Aorta (tissue), 5 donors: ENCODE measurements around the gene SARS1. TPM values are rescaled to one million over a fixed set of nuclear protein-coding genes. Genes with fewer than 3 reads are reported as not detected.

Experiments
- ATAC-seq: fragments of 200-7000 bp; cut with Tn5 transposase; one replicate; pipeline ENCODE4 v1.9.1; 2022; ENCODE audit warnings: moderate library complexity; ENCODE audit not compliant: low FRiP score
- DNase-seq, 2 donors: peaks; one replicate each; pipeline ENCODE4 v3.0.0-alpha.2; 2020
- H3K27ac ChIP-seq, 2 donors: one replicate each; pipeline ENCODE4 v1.5.1; 2013; ENCODE audit warnings: low read length in 2 of 2, mild to moderate bottlenecking in 2 of 2, moderate library complexity in 2 of 2, control low read depth in 1 of 2, inconsistent platforms in 1 of 2, low read depth in 1 of 2
- H3K27me3 ChIP-seq, 2 donors: one replicate each; pipeline ENCODE4 v1.6.1; 2013; ENCODE audit warnings: control low read depth in 1 of 2, low read length in 1 of 2, mild to moderate bottlenecking in 1 of 2, moderate library complexity in 1 of 2; ENCODE audit not compliant: insufficient read depth in 2 of 2, control insufficient read depth in 1 of 2
- H3K36me3 ChIP-seq, 2 donors: one replicate each; pipeline ENCODE4 v1.6.1; 2013; ENCODE audit warnings: control low read depth in 1 of 2, low read length in 1 of 2, mild to moderate bottlenecking in 1 of 2; ENCODE audit not compliant: insufficient read depth in 2 of 2, control insufficient read depth in 1 of 2
- H3K4me1 ChIP-seq, 2 donors: one replicate each; pipeline ENCODE4 v1.6.1; 2013; ENCODE audit warnings: low read length in 2 of 2, control low read depth in 1 of 2, mild to moderate bottlenecking in 1 of 2, moderate library complexity in 1 of 2; ENCODE audit not compliant: insufficient read depth in 2 of 2, control insufficient read depth in 1 of 2
- H3K4me3 ChIP-seq, 2 donors: one replicate each; pipeline ENCODE4 v1.5.1; 2013; ENCODE audit warnings: low read length in 2 of 2, control low read depth in 1 of 2, mild to moderate bottlenecking in 1 of 2
- H3K9me3 ChIP-seq: one replicate; pipeline ENCODE4 v1.6.1; 2013; ENCODE audit warnings: mild to moderate bottlenecking, low read length; ENCODE audit not compliant: control insufficient read depth
- WGBS, 2 donors: extraction: QIAGEN DNeasy Blood & Tissue Kit; methylation state at CpG; one replicate each; pipeline ENCODE4 v1.1.7; 2013; 5-methylcytosine and 5-hydroxymethylcytosine counted together
- intact Hi-C, 2 donors: fragments of 100-400 bp; cut with DNase I; formaldehyde crosslinking; loops; one replicate each; pipeline versions ENCODE4 v1.14.2 to v1.15.0; 2022
- polyA plus RNA-seq, 2 donors: library from polyadenylated mRNA; stranded (reverse); fragments of 200-250 nt; gene quantifications; one replicate each; pipeline ENCODE4 v1.2.3, GENCODE V29; 2013
- total RNA-seq, 2 donors: library from RNA; stranded (reverse); fragmentation: NEBNext Ultra II Directional; extraction: Animal tissue kit (Norgen Biotek cat#: 25700); gene quantifications; one replicate each; pipeline ENCODE4 v1.2.1, GENCODE V29; 2021
- donor health status: healthy with polysubstance abuse.
- donor health status: Bipolar disorder and iron deficiency.
- donor health status: DM: no; HTN: no; CAD: no.
- donor health status: DM: no; HTN: no; CAD: no.
- donor health status: DM: yes; HTN: yes; CAD: no.

The SARS1 gene
- total and polyA plus RNA-seq, 4 donors = 109 to 159 (median 117) TPM

DNA sequence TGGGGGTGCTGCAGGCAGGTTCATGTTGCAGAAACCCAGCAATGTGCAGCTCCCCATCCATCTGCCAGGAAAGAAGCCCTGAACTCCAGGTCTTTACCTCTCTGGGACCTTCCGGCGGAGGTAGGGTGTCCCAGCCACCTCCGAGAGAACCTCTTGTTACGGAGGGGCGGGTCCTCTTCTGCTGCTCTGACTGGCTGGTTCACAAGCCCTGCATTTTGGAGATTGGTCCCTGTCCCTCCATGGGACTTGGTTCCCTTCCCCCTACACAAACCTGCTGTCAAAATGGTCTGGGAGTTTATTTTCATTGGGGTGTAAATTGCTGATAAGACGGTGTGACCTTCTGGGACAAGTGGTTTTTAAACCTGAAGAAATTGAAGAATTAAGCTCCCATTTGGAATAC is 27.6 kb downstream of the SARS1 start:
- H3K27ac ChIP-seq = no peak overlapping the region
- H3K4me3 ChIP-seq = no peak overlapping the region
- 20 to 29% methylated on average over 6 of the region's 6 CpGs for WGBS, 2 donors
- intact Hi-C loops = no loop called here
- no peaks in the 10 kb centered on the region for H3K27me3 ChIP-seq
- no peaks in the 10 kb centered on the region for H3K9me3 ChIP-seq
- DNase-seq = no peak
- peaks cover 0 to 2% of the 10 kb centered on the region in 2 donors for H3K36me3 ChIP-seq
- no peaks in the 10 kb centered on the region for H3K4me1 ChIP-seq
- no peak for ATAC-seq

DNA sequence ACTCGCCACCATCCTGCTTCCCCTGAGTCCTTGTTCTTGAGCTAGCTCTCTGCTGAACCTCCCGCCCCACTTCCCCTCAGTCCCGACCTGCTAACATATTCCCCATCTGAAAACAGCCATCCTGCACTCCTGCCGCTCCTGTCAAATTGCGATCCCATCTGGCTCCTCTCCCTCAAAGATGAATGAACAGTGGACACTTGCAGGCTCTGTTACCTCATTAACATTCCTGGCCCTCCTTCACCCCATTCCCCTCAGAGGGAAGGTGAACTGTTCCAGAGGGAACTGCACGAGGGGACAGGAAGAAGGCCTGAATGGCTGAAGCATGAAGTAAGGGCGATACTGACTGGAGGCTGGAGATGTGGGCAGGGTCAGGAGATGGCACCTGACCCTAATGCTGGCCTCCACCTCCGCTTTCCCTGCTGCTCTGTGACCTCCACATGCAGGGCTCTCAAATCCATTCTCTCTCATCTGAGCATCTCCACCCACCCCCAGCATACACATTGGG is 28.2 kb downstream of the SARS1 start:
- H3K9me3 ChIP-seq = no peaks in the 10 kb centered on the region
- no peaks in the 10 kb centered on the region for H3K27me3 ChIP-seq
- no peak overlapping the region for H3K27ac ChIP-seq
- ATAC-seq = no peak
- no peaks in the 10 kb centered on the region for H3K4me1 ChIP-seq
- H3K36me3 ChIP-seq = no peaks in the 10 kb centered on the region
- no peak overlapping the region for H3K4me3 ChIP-seq
- no peak for DNase-seq
- 20 to 26% methylated on average over 8 of the region's 8 CpGs for WGBS, 2 donors
- intact Hi-C loops = no loop called here

DNA sequence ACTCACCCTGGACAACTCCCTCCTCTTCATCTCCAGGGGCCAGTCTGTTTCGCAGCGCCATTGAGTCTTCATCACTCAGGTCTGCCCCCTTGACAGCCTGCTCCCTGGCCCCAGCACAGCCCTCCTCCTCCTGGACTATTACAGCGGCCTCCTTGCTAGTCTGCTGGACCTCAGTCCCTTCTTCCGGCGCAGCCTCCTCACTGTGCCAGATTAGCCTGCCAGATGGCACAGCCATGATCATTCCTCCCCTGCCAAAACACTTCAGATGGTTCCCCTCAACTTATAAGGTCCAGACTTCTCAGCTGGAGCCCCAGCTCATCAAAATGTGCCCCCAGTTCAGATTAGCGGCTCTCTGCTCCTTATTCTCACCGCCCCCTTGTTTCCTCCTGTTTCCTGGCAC is 28.7 kb downstream of the SARS1 start:
- 12 to 20% methylated on average over 7 of the region's 7 CpGs for WGBS, 2 donors
- Histone ChIP-seq H3K9me3 (no peaks in the 10 kb centered on the region), H3K4me1 (no peaks in the 10 kb centered on the region), H3K4me3 (no peak overlapping the region), H3K27ac (no peak overlapping the region), H3K36me3 (no peaks in the 10 kb centered on the region), H3K27me3 (no peaks in the 10 kb centered on the region)
- ATAC-seq = no peak
- intact Hi-C loops = no loop called here
- no peak for DNase-seq

DNA sequence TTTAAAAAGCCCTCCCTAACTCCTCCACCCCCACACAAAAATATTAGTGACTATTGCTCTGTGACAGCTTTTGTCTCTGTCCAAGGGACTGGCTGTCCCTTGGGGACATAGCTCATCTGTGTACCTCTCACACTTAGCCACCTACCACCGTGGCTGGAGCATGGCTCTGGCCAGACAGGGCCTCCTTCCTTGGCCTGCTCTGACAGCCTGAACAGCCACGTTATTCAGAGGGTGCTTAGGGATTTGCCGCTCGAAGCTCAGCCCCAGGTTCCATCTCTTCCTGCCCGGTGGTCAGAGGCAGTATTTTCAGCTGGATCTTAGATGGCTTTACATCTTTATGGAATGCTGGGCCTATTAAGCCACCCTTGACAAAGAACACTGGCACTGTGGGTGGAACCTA is 29.5 kb downstream of the SARS1 start:
- intact Hi-C loops = no loop called here
- DNase-seq = no peak
- no peaks in the 10 kb centered on the region for H3K36me3 ChIP-seq
- no peak for ATAC-seq
- H3K27me3 ChIP-seq = no peaks in the 10 kb centered on the region
- 68 to 69% methylated on average over 5 of the region's 5 CpGs for WGBS, 2 donors
- H3K4me1 ChIP-seq = no peaks in the 10 kb centered on the region
- H3K27ac ChIP-seq = no peak overlapping the region
- no peak overlapping the region for H3K4me3 ChIP-seq
- H3K9me3 ChIP-seq = no peaks in the 10 kb centered on the region

DNA sequence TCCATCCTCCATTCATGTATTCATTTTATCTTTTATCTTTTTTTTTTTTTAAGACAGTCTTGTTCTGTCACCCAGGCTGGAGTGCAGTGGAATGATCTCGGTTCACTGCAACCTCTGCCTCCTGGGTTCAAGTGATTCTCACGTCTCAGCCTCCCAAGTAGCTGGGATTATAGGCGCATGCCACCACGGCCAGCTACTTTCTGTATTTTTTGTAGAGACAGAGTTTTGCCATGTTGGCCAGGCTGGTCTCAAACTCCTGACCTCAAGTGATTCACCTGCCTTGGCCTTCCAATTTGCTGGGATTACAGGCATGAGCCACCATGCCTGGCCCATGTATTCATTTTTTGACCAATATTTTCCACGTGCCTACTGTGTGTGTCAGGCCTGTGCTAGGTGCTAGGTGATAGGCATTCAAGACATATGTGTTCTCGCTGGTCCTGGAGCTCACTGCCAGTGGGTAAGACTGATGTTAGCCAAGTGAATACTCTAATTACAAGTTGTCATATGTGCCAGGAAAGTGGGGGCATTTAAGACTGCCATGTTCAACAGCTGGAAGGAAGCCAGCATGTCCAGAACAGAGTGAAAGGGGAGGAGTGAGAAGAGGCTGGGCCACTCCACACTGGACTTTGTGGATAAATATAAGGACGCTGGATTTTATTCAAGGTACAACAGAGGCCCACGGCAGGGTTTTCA is 30.3 kb downstream of the SARS1 start:
- intact Hi-C loops = no loop called here
- Histone ChIP-seq H3K36me3 (no peaks in the 10 kb centered on the region), H3K9me3 (no peaks in the 10 kb centered on the region), H3K27ac (no peak overlapping the region), H3K27me3 (no peaks in the 10 kb centered on the region), H3K4me1 (no peaks in the 10 kb centered on the region), H3K4me3 (no peak overlapping the region)
- no peak for ATAC-seq
- no peak for DNase-seq
- 73 to 78% methylated on average over 8 of the region's 8 CpGs for WGBS, 2 donors

DNA sequence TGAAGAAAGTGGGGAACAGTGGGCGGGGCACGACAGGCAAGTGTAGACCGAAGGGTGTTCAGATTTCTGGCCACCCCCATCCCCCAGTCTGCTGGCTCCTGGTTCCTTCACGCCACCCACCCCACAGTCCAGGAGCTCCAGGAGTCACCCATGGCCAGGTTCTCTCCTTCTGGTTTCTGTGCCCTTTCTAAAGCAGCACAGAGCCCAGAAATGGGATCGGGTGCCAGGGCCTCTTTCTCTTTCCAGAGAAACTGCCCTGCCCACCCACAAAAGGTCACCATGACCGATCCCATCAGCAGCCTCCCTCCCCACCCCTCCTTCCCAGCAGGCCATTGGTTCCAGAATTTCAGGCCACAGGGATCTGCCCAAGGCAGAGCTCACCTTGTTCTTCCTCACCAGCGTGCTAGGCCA is 32.4 kb downstream of the SARS1 start:
- WGBS, 2 donors = 84 to 86% methylated on average over 7 of the region's 7 CpGs
- ATAC-seq (no peak), DNase-seq (no peak)
- Histone ChIP-seq H3K9me3 (no peaks in the 10 kb centered on the region), H3K4me1 (no peaks in the 10 kb centered on the region), H3K27me3 (no peaks in the 10 kb centered on the region), H3K36me3 (no peaks in the 10 kb centered on the region), H3K27ac (no peak overlapping the region), H3K4me3 (no peak overlapping the region)
- intact Hi-C loops = no loop called here

DNA sequence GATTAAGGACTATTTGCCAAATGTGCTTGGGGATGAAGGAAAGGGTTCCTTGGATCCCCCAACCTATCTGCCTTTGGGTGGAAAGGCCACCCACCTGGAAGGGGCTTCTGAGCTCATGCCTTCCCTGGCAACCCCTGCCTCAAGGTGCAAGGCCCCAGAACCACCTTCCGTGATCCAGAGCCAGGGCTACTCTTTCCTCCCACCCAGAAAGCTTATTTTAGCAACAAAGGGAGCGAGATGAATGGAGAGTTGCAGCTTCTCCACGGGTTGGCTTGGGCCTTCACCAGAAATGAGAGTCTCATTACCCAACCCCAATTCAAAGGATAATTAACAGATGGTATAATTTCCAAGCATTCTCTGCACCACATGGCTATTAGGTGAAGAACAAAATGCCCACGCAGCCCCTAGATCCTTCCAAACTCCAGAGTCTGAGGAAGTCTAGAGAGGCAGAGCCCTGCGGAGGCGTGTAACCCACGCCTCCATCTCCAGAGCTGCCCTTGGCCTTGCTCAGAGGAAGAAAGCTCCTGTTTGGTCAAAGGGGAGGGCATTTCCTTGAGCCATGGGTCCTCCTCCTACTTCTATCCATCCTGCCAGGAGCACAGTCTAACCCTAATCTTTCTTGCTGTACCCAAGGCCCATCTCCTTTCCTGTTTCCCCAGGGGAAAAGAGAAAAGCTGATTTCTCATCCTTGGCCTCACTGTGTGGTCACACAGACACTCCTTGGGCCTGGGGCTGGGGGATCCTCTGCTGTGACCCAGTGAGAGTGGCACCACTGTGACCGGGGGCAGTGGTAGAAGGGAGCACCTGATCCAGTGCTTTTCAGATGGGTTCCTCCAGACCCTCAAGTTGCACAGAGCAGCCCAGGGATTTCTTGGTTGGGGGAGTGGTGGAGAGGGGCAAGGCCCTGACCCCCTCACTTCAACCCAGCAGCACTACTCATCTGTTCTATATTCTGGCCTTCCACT is 34.0 kb downstream of the SARS1 start:
- intact Hi-C loops = no loop called here
- 93 to 94% methylated on average over 8 of the region's 8 CpGs for WGBS, 2 donors
- no peaks in the 10 kb centered on the region for H3K4me1 ChIP-seq
- H3K27ac ChIP-seq = no peak overlapping the region
- DNase-seq (no peak), ATAC-seq (no peak)
- H3K9me3 ChIP-seq = no peaks in the 10 kb centered on the region
- H3K27me3 ChIP-seq = no peaks in the 10 kb centered on the region
- no peaks in the 10 kb centered on the region for H3K36me3 ChIP-seq
- no peak overlapping the region for H3K4me3 ChIP-seq

DNA sequence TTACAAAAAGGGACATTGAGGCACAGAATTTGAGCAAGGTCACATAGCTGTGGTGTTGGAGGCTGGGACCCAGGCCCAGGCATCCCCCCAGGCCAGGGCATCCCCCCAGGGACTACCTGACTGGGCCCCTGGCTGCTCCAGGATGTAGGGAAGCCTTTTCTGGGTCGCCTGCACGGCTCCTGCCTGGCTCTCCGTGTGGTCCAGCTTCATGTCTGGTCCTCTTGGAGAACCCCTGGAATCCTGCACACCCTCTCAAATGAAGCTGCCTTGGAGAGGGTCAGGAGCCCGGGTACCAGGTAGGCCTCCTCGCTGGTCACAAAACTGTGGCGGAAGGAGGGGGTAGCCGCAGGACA is 34.7 kb downstream of the SARS1 start:
- Histone ChIP-seq H3K27ac (no peak overlapping the region), H3K36me3 (no peaks in the 10 kb centered on the region), H3K9me3 (no peaks in the 10 kb centered on the region), H3K4me3 (no peak overlapping the region), H3K27me3 (no peaks in the 10 kb centered on the region), H3K4me1 (no peaks in the 10 kb centered on the region)
- ATAC-seq (no peak), DNase-seq (no peak)
- intact Hi-C loops = no loop called here
- WGBS, 2 donors = 95% methylated on average over 7 of the region's 7 CpGs
